Nephron progenitor cell (in vitro differentiated cells): Measurements from ENCODE around the gene NBEAL2.

Experiments used
- DNase-seq: peaks from one replicate; pipeline ENCODE4 v3.0.0; 2021
- H3K27ac Mint-ChIP-seq: 2 replicates; pipeline ENCODE4 v1.8.0; 2021; ENCODE audit warnings: mild to moderate bottlenecking, moderate library complexity, mixed read lengths
- H3K27me3 Mint-ChIP-seq: 2 replicates; pipeline ENCODE4 v1.8.0; 2021; ENCODE audit warnings: mild to moderate bottlenecking, low read depth, mixed read lengths; ENCODE audit not compliant: poor library complexity
- H3K36me3 Mint-ChIP-seq: 2 replicates; pipeline ENCODE4 v1.8.0; 2021; ENCODE audit warnings: low read depth, mixed read lengths
- H3K4me1 Mint-ChIP-seq: 2 replicates; pipeline ENCODE4 v1.8.0; 2021; ENCODE audit warnings: mixed read lengths
- H3K4me3 Mint-ChIP-seq: 2 replicates; pipeline ENCODE4 v1.8.0; 2021; ENCODE audit warnings: mild to moderate bottlenecking, moderate library complexity, mixed read lengths
- H3K9me3 Mint-ChIP-seq: 2 replicates; pipeline ENCODE4 v1.8.0; 2021; ENCODE audit warnings: mild to moderate bottlenecking, moderate library complexity, mixed read lengths
- TF ChIP-seq, protein P1 (sequence below): fragments of 200-600 bp; sonication (generic); IDR thresholded peaks from 2 replicates; pipeline ENCODE4 v1.5.0; 2021; ENCODE audit warnings: antibody characterized with exemption

NBEAL2 gene

DNA sequence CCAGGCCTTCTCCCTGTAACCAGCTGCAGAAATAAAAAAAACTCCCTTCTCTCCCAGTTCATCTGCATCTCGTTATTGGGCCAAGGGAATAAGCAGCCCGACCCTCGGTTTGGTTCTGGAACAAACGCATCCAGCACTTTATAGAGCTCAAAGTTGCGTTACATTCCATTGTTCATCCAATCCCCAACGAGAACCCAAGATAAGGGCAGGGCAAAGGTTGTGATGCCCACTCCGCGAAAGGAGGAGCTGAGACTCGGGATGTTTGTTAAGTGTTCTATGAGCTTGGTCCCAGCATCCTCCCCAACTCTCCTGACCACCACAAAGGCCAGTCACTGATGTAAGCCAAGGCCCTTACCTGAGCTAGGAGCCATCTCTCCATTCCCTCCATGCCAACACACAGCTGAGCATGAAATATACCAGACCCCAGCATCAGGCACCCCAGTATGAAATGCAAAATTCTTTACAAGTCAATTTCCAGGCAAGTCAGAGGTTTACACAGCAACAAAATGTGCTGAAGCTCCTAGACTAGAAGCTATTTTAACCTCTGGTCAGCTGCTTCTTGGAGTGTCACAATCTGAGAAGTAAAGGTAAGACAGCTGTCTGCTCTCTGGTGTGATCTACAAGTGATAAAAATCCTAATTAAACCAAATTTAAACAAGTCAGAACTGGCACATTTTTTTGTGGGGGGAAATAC lies 20.9 kb upstream of the NBEAL2 start:
- no peak for DNase-seq
- Mint-ChIP-seq H3K9me3 (peaks cover 13% of the 10 kb centered on the region), H3K27ac (peak overlapping the region; percentile 68), H3K36me3 (peaks cover 19% of the 10 kb centered on the region), H3K4me3 (no peak overlapping the region), H3K4me1 (peaks cover 59% of the 10 kb centered on the region), H3K27me3 (no peaks in the 10 kb centered on the region)
- TF ChIP-seq, protein P1, sequence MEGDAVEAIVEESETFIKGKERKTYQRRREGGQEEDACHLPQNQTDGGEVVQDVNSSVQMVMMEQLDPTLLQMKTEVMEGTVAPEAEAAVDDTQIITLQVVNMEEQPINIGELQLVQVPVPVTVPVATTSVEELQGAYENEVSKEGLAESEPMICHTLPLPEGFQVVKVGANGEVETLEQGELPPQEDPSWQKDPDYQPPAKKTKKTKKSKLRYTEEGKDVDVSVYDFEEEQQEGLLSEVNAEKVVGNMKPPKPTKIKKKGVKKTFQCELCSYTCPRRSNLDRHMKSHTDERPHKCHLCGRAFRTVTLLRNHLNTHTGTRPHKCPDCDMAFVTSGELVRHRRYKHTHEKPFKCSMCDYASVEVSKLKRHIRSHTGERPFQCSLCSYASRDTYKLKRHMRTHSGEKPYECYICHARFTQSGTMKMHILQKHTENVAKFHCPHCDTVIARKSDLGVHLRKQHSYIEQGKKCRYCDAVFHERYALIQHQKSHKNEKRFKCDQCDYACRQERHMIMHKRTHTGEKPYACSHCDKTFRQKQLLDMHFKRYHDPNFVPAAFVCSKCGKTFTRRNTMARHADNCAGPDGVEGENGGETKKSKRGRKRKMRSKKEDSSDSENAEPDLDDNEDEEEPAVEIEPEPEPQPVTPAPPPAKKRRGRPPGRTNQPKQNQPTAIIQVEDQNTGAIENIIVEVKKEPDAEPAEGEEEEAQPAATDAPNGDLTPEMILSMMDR: no peak

DNA sequence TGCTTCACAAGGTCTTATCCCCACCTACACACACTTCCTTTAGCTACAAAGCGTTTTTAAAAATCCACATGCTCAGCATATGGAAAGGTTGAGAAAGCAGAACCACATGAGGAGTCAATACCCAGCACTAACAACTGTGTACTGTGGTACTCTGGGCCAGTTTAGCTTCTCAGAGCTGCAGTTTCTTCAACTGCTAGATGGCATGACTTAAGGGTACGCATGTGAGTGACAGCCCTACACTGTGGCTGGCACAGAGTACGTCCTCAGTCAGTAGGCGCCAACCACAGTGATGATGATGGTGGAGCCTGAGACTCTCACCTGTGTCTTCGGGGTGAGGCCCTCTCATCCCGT lies 20.3 kb upstream of the NBEAL2 start:
- TF ChIP-seq, protein P1: no peak
- Mint-ChIP-seq H3K4me3 (no peak overlapping the region), H3K27me3 (no peaks in the 10 kb centered on the region), H3K36me3 (peaks cover 19% of the 10 kb centered on the region), H3K9me3 (peaks cover 13% of the 10 kb centered on the region), H3K27ac (peak overlapping the region; percentile 55), H3K4me1 (peaks cover 54% of the 10 kb centered on the region)
- no peak for DNase-seq

DNA sequence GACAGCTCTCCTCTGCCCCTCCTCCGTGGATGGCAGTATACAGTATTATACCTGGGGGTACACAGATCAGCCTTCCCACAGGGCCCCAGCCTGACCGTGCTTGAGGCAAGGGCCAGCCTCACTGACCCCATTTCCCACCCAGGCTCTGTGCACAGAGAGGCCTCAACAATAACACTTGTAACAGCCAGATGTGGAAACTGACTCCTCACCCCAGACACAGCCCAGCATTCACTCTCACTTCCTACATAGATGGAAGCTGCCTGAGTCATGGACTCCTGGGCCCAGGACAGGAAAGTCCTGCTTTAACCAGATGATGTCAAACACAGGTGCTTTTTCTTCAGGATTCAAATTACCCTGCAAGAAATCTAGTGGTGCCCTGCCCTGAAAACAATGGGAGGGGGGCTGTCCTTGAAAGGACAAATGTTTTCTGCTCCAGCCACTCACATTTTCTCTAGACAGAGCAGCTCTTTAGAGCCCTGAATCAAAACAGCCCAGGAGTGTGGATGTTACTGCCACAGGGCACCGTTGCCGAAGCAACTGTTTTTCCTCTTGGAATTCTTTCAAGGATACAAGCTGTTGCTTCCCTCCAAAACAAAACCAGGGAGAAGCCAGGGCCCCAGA lies 19.3 kb upstream of the NBEAL2 start:
- H3K27me3 Mint-ChIP-seq: no peaks in the 10 kb centered on the region
- TF ChIP-seq, protein P1: no peak
- peaks cover 43% of the 10 kb centered on the region for H3K4me1 Mint-ChIP-seq
- no peak overlapping the region for H3K4me3 Mint-ChIP-seq
- peak overlapping the region; percentile 41 for H3K27ac Mint-ChIP-seq
- H3K9me3 Mint-ChIP-seq: peaks cover 17% of the 10 kb centered on the region
- peaks cover 29% of the 10 kb centered on the region for H3K36me3 Mint-ChIP-seq
- DNase-seq: no peak

DNA sequence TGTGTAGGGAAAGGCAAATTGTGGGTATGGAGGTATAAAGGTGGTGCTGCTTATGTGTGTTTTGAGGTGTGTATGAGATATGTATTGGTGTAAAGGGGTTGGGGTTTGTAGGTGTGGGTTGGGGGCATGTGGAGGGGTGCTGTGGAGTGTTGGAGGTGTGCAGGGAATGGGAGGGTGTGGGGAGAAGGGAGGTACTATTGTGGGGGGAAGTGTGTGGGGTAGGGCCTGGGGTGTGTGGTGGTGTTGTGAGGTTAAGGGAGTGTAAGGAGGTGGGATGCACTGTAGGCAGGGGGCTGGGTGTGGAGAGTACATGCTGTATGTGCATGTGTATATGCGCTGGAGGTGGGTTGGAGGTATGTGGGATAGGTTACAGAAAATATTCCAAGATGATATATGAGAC lies 18.6 kb upstream of the NBEAL2 start:
- no peak overlapping the region for H3K4me3 Mint-ChIP-seq
- peaks cover 23% of the 10 kb centered on the region for H3K9me3 Mint-ChIP-seq
- H3K27me3 Mint-ChIP-seq: no peaks in the 10 kb centered on the region
- TF ChIP-seq, protein P1: no peak
- no peak for DNase-seq
- H3K36me3 Mint-ChIP-seq: peaks cover 36% of the 10 kb centered on the region
- H3K27ac Mint-ChIP-seq: peak overlapping the region; percentile 41
- peaks cover 37% of the 10 kb centered on the region for H3K4me1 Mint-ChIP-seq

DNA sequence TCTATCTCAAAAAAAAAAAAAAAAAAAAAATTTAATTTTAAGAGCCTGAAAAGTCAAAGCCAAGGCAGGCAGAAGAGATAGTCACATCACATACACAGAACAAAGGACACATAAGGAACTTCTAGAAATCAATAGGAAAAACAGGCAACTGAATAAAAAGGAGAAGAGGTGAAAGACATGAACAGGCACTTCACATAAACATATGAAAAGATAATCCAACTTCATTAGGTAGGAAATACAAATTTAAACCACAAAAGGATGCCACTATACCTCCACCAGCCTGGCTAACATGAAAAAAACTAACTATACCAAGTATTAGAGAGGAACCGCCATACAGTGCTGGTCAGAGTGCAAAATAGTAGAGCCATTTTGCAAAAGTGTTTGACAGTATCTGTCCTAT lies 17.0 kb upstream of the NBEAL2 start:
- H3K27ac Mint-ChIP-seq: no peak overlapping the region

More for the DNA sequence above, 17.0 kb upstream of the NBEAL2 start:
- H3K4me3 Mint-ChIP-seq: no peak overlapping the region
- H3K36me3 Mint-ChIP-seq: peaks cover 50% of the 10 kb centered on the region
- H3K27me3 Mint-ChIP-seq: no peaks in the 10 kb centered on the region
- peaks cover 24% of the 10 kb centered on the region for H3K9me3 Mint-ChIP-seq
- TF ChIP-seq, protein P1: no peak
- peaks cover 36% of the 10 kb centered on the region for H3K4me1 Mint-ChIP-seq
- no peak for DNase-seq
